Endothelial cell (in vitro differentiated cells): ENCODE data around the gene SPSB1. TPM values are rescaled to one million over a fixed set of nuclear protein-coding genes. Genes with fewer than 3 reads are reported as not detected.

Experiments used
- DNase-seq: peaks from one replicate; pipeline ENCODE4 v3.0.0; 2021; ENCODE audit warnings: low spot score
- H3K27ac Mint-ChIP-seq: one replicate; pipeline ENCODE4 v1.8.0; 2021; ENCODE audit warnings: mixed read lengths, inconsistent platforms; ENCODE audit not compliant: unreplicated experiment
- H3K27me3 Mint-ChIP-seq: one replicate; pipeline ENCODE4 v1.8.0; 2021; ENCODE audit warnings: mild to moderate bottlenecking, moderate library complexity, mixed read lengths, inconsistent platforms; ENCODE audit not compliant: unreplicated experiment
- H3K36me3 Mint-ChIP-seq: one replicate; pipeline ENCODE4 v1.8.0; 2021; ENCODE audit warnings: mild to moderate bottlenecking, low read depth, mixed read lengths, inconsistent platforms; ENCODE audit not compliant: unreplicated experiment
- H3K4me1 Mint-ChIP-seq: one replicate; pipeline ENCODE4 v1.8.0; 2021; ENCODE audit warnings: mild to moderate bottlenecking, mixed read lengths, inconsistent platforms; ENCODE audit not compliant: unreplicated experiment
- H3K4me3 Mint-ChIP-seq: one replicate; pipeline ENCODE4 v1.8.0; 2021; ENCODE audit warnings: mild to moderate bottlenecking, mixed read lengths, inconsistent platforms; ENCODE audit not compliant: unreplicated experiment
- H3K9me3 Mint-ChIP-seq: one replicate; pipeline ENCODE4 v1.8.0; 2021; ENCODE audit warnings: mixed read lengths, inconsistent platforms; ENCODE audit not compliant: unreplicated experiment
- CTCF ChIP-seq: fragments of 200-600 bp; sonication (generic); IDR thresholded peaks from one replicate; pipeline ENCODE4 v1.5.0; 2021; ENCODE audit warnings: antibody characterized with exemption; ENCODE audit not compliant: unreplicated experiment
- total RNA-seq: library from RNA; stranded (reverse); fragmentation: NEBNext Ultra II Directional; extraction: Animal tissue kit (Norgen Biotek cat#: 25700); gene quantifications from one replicate; pipeline ENCODE4 v1.2.1, GENCODE V29; 2021; ENCODE audit not compliant: unreplicated experiment

SPSB1 gene
- total RNA-seq, 1 donor from 2014 or later: 8.1 TPM

GRCh38 chr1:9251501-9251900 lies 41.2 kb upstream of the SPSB1 start:
- Mint-ChIP-seq H3K4me3 (no peak overlapping the region), H3K27ac (no peak overlapping the region), H3K9me3 (no peaks in the 10 kb centered on the region), H3K27me3 (peaks cover 3% of the 10 kb centered on the region), H3K4me1 (peaks cover 10% of the 10 kb centered on the region), H3K36me3 (peaks cover 4% of the 10 kb centered on the region)
- no peak for TF ChIP-seq CTCF
- DNase-seq: no peak

GRCh38 chr1:9253004-9253403 lies 39.7 kb upstream of the SPSB1 start:
- H3K4me1 Mint-ChIP-seq: peaks cover 10% of the 10 kb centered on the region

GRCh38 chr1:9253453-9254105 lies 39.1 kb upstream of the SPSB1 start:
- peaks cover 4% of the 10 kb centered on the region for H3K27me3 Mint-ChIP-seq
- peak overlapping the region; percentile 2 for H3K27ac Mint-ChIP-seq
- DNase-seq: no peak
- peaks cover 3% of the 10 kb centered on the region for H3K36me3 Mint-ChIP-seq
- H3K9me3 Mint-ChIP-seq: no peaks in the 10 kb centered on the region
- no peak for TF ChIP-seq CTCF
- H3K4me1 Mint-ChIP-seq: peaks cover 10% of the 10 kb centered on the region
- no peak overlapping the region for H3K4me3 Mint-ChIP-seq

More at GRCh38 chr1:9253004-9253403, 39.7 kb upstream of the SPSB1 start:
- TF ChIP-seq CTCF: no peak
- H3K27me3 Mint-ChIP-seq: peaks cover 3% of the 10 kb centered on the region
- no peak overlapping the region for H3K4me3 Mint-ChIP-seq
- peaks cover 4% of the 10 kb centered on the region for H3K36me3 Mint-ChIP-seq
- no peaks in the 10 kb centered on the region for H3K9me3 Mint-ChIP-seq
- no peak overlapping the region for H3K27ac Mint-ChIP-seq
- DNase-seq: no peak

GRCh38 chr1:9256332-9256731 lies 36.4 kb upstream of the SPSB1 start:
- Mint-ChIP-seq H3K27ac (no peak overlapping the region), H3K36me3 (peaks cover 6% of the 10 kb centered on the region), H3K4me1 (peaks cover 10% of the 10 kb centered on the region), H3K9me3 (no peaks in the 10 kb centered on the region), H3K4me3 (no peak overlapping the region), H3K27me3 (peaks cover 14% of the 10 kb centered on the region)
- no peak for TF ChIP-seq CTCF
- DNase-seq: no peak

- Mint-ChIP-seq H3K9me3 (no peaks in the 10 kb centered on the region), H3K36me3 (peaks cover 6% of the 10 kb centered on the region), H3K27ac (peak overlapping the region; percentile 91), H3K27me3 (peaks cover 12% of the 10 kb centered on the region), H3K4me1 (peaks cover 10% of the 10 kb centered on the region), H3K4me3 (no peak overlapping the region)
- TF ChIP-seq CTCF: no peak
- no peak for DNase-seq
Observed at GRCh38 chr1:9257851-9258250, 34.8 kb upstream of the SPSB1 start.
